Mucosa of rectum (tissue), 2 donors: ENCODE data around the gene RHOBTB1.
"Not testable (repeated sequence)": the region's sequence is repeated elsewhere in the genome, so short reads cannot be mapped to it uniquely, and the experiment has no call there.

Experiments used
- H3K27ac ChIP-seq, 2 donors: one replicate each; pipeline ENCODE4 v1.7.0; 2013; ENCODE audit warnings: inconsistent platforms in 2 of 2, low read depth in 2 of 2, low read length in 2 of 2
- H3K27me3 ChIP-seq, 2 donors: one replicate each; pipeline ENCODE4 v1.7.0; 2013; ENCODE audit warnings: low read length in 2 of 2; ENCODE audit not compliant: control insufficient read depth in 2 of 2, insufficient read depth in 2 of 2
- H3K36me3 ChIP-seq, 2 donors: one replicate each; pipeline ENCODE4 v1.7.0; 2013; ENCODE audit warnings: low read length in 2 of 2; ENCODE audit not compliant: control insufficient read depth in 2 of 2, insufficient read depth in 2 of 2
- H3K4me1 ChIP-seq, 2 donors: one replicate each; pipeline ENCODE4 v1.7.0; 2013; ENCODE audit warnings: low read length in 2 of 2, mild to moderate bottlenecking in 1 of 2; ENCODE audit not compliant: control insufficient read depth in 2 of 2, insufficient read depth in 2 of 2
- H3K4me3 ChIP-seq, 2 donors: one replicate each; pipeline ENCODE4 v1.7.0; 2013; ENCODE audit warnings: low read length in 2 of 2
- H3K9ac ChIP-seq, 2 donors: one replicate each; pipeline ENCODE4 v1.7.0; 2013; ENCODE audit warnings: low read length in 2 of 2, low read depth in 1 of 2, mild to moderate bottlenecking in 1 of 2
- H3K9me3 ChIP-seq, 2 donors: one replicate each; pipeline ENCODE4 v1.7.0; 2013; ENCODE audit warnings: low read length in 2 of 2; ENCODE audit not compliant: control insufficient read depth in 2 of 2
- donor health status: healthy.
- donor health status: Normal muscosa, but diverticular disease.

Gene RHOBTB1

GRCh38 chr10:60977161-60978122 lies 33.5 kb upstream of the RHOBTB1 start:
- H3K4me1 ChIP-seq, result no peaks in the 10 kb centered on the region
- no peaks in the 10 kb centered on the region for H3K36me3 ChIP-seq
- H3K27me3 ChIP-seq, result no peaks in the 10 kb centered on the region
- H3K27ac ChIP-seq, result no peak overlapping the region
- no peak overlapping the region for H3K9ac ChIP-seq
- H3K9me3 ChIP-seq, result no peaks in the 10 kb centered on the region
- no peak overlapping the region for H3K4me3 ChIP-seq

GRCh38 chr10:60976687-60977086 lies 32.7 kb upstream of the RHOBTB1 start:
- no peak overlapping the region for H3K4me3 ChIP-seq
- no peaks in the 10 kb centered on the region for H3K4me1 ChIP-seq
- H3K9ac ChIP-seq, result no peak overlapping the region
- H3K36me3 ChIP-seq, result no peaks in the 10 kb centered on the region
- no peaks in the 10 kb centered on the region for H3K9me3 ChIP-seq
- H3K27me3 ChIP-seq, result no peaks in the 10 kb centered on the region
- no peak overlapping the region for H3K27ac ChIP-seq

GRCh38 chr10:60975716-60976115 lies 31.7 kb upstream of the RHOBTB1 start:
- H3K27ac ChIP-seq, result no peak overlapping the region
- no peaks in the 10 kb centered on the region for H3K36me3 ChIP-seq
- no peaks in the 10 kb centered on the region for H3K9me3 ChIP-seq

GRCh38 chr10:60974463-60975149 lies 30.6 kb upstream of the RHOBTB1 start:
- Histone ChIP-seq H3K9me3 (no peaks in the 10 kb centered on the region), H3K27me3 (no peaks in the 10 kb centered on the region), H3K4me3 (no peak overlapping the region), H3K9ac (no peak overlapping the region), H3K36me3 (no peaks in the 10 kb centered on the region), H3K4me1 (no peaks in the 10 kb centered on the region), H3K27ac (no peak overlapping the region)

More at GRCh38 chr10:60975716-60976115, 31.7 kb upstream of the RHOBTB1 start:
- Histone ChIP-seq H3K27me3 (no peaks in the 10 kb centered on the region), H3K4me3 (no peak overlapping the region), H3K9ac (no peak overlapping the region), H3K4me1 (no peaks in the 10 kb centered on the region)

GRCh38 chr10:60973086-60973485 lies 29.1 kb upstream of the RHOBTB1 start:
- H3K27ac ChIP-seq, result no peak overlapping the region
- H3K36me3 ChIP-seq, result no peaks in the 10 kb centered on the region
- no peak overlapping the region for H3K4me3 ChIP-seq
- H3K4me1 ChIP-seq, result no peaks in the 10 kb centered on the region
- no peaks in the 10 kb centered on the region for H3K9me3 ChIP-seq
- H3K9ac ChIP-seq, result no peak overlapping the region
- H3K27me3 ChIP-seq, result no peaks in the 10 kb centered on the region

- H3K36me3 ChIP-seq, H3K4me1 ChIP-seq, H3K27me3 ChIP-seq, H3K4me3 ChIP-seq, H3K9me3 ChIP-seq, H3K27ac ChIP-seq, H3K9ac ChIP-seq: not testable (repeated sequence)
These were observed 28.2 kb upstream of the RHOBTB1 start for GRCh38 chr10:60972181-60972580.

GRCh38 chr10:60970526-60970925 lies 26.5 kb upstream of the RHOBTB1 start:
- no peak overlapping the region for H3K9ac ChIP-seq

GRCh38 chr10:60968504-60968903 lies 24.5 kb upstream of the RHOBTB1 start:
- Histone ChIP-seq H3K27me3 (no peaks in the 10 kb centered on the region), H3K36me3 (no peaks in the 10 kb centered on the region), H3K9me3 (no peaks in the 10 kb centered on the region), H3K4me1 (no peaks in the 10 kb centered on the region), H3K27ac (no peak overlapping the region), H3K4me3 (no peak overlapping the region), H3K9ac (no peak overlapping the region)

More at GRCh38 chr10:60970526-60970925, 26.5 kb upstream of the RHOBTB1 start:
- no peak overlapping the region for H3K27ac ChIP-seq
- no peaks in the 10 kb centered on the region for H3K36me3 ChIP-seq
- H3K9me3 ChIP-seq, result no peaks in the 10 kb centered on the region
- no peak overlapping the region for H3K4me3 ChIP-seq
- no peaks in the 10 kb centered on the region for H3K4me1 ChIP-seq
- no peaks in the 10 kb centered on the region for H3K27me3 ChIP-seq

GRCh38 chr10:60967854-60968484 lies 24.0 kb upstream of the RHOBTB1 start:
- H3K4me1 ChIP-seq, result no peaks in the 10 kb centered on the region
- H3K9ac ChIP-seq, result no peak overlapping the region
- H3K27ac ChIP-seq, result no peak overlapping the region
- H3K9me3 ChIP-seq, result no peaks in the 10 kb centered on the region
- H3K36me3 ChIP-seq, result no peaks in the 10 kb centered on the region
- H3K4me3 ChIP-seq, result no peak overlapping the region
- no peaks in the 10 kb centered on the region for H3K27me3 ChIP-seq

- Histone ChIP-seq H3K4me3 (no peak overlapping the region), H3K4me1 (no peaks in the 10 kb centered on the region), H3K9me3 (no peaks in the 10 kb centered on the region), H3K27me3 (no peaks in the 10 kb centered on the region), H3K9ac (no peak overlapping the region), H3K27ac (no peak overlapping the region), H3K36me3 (no peaks in the 10 kb centered on the region)
These were observed 23.3 kb upstream of the RHOBTB1 start for GRCh38 chr10:60967260-60967659.
